K562 (cell line): ENCODE data around the gene ERMP1. TPM values are rescaled to one million over a fixed set of nuclear protein-coding genes. Genes with fewer than 3 reads are reported as not detected.
"Not testable (repeated sequence)": the region's sequence is repeated elsewhere in the genome, so short reads cannot be mapped to it uniquely, and the experiment has no call there.

Source experiments
- ATAC-seq: fragments of 200-7000 bp; cut with Tn5 transposase; 3 replicates; pipeline ENCODE4 v1.9.1; 2020; ENCODE audit warnings: moderate library complexity
- BruUV-seq: library from RNA; stranded (reverse); fragments of 400-500 nt; replicated peaks from 2 replicates; lab custom pipeline; 2021; lab: Mats Ljungman, UMichigan
- CTCF ChIA-PET: fragments of 300-600 bp; formaldehyde crosslinking; extraction: SDS; loops from one replicate; lab custom pipeline; 2021; ENCODE audit warnings: low intra/inter-chr PET ratio; lab: Yijun Ruan, JAX
- POLR2A ChIA-PET: fragments of 300-600, 350-650 bp; sonication (Branson Sonifier 250); formaldehyde crosslinking; extraction: SDS; loops from one replicate; lab custom pipeline; 2021; ENCODE audit warnings: antibody characterized with exemption, inconsistent platforms; lab: Yijun Ruan, JAX
- DNase-seq, 4 experiments: peaks; one replicate each; pipeline versions ENCODE4 v3.0.0 to v3.0.0-alpha.2; 2011 to 2018; ENCODE audit warnings: low spot score in 3 of 4, mixed read lengths in 3 of 4; ENCODE audit errors: extremely low read depth in 1 of 4
- FAIRE-seq: peaks from 2 replicates; lab custom pipeline; 2011; peaks lifted over from hg19 to GRCh38; lab: Jason Lieb, UNC
- H2AFZ ChIP-seq: 2 replicates; pipeline ENCODE4 v1.6.0; 2011; ENCODE audit warnings: low read depth, low read length, control low read depth, inconsistent platforms
- H3K27ac ChIP-seq: fragments of 200-600 bp; 3 replicates; pipeline ENCODE4 v1.8.0; 2011; ENCODE audit warnings: low read depth, mild to moderate bottlenecking, control low read depth, inconsistent platforms, low read length, moderate library complexity, mixed read lengths; ENCODE audit errors: extremely low read depth
- H3K27me3 ChIP-seq, 2 experiments: fragments of 300-600 bp in 1 of 2; 2 replicates in 1 of 2; 3 replicates in 1 of 2; pipeline versions ENCODE4 v1.6.0 to v1.8.0; 2011; ENCODE audit warnings: inconsistent platforms in 2 of 2, low read length in 2 of 2, mild to moderate bottlenecking in 1 of 2, mixed read lengths in 1 of 2, moderate library complexity in 1 of 2; ENCODE audit not compliant: control insufficient read depth in 2 of 2, insufficient read depth in 2 of 2
- H3K36me3 ChIP-seq: fragments of 300-600 bp; 3 replicates; pipeline ENCODE4 v1.8.0; 2011; ENCODE audit warnings: mild to moderate bottlenecking, low read length, inconsistent platforms; ENCODE audit not compliant: control insufficient read depth, insufficient read depth
- H3K4me1 ChIP-seq, 2 experiments: fragments of 200-600 bp in 1 of 2; replicated peaks in 1 of 2; 2 replicates in 1 of 2; 3 replicates in 1 of 2; pipeline versions ENCODE4 v1.5.1 to v1.8.0; 2011; ENCODE audit warnings: inconsistent platforms in 2 of 2, low read length in 2 of 2, mild to moderate bottlenecking in 1 of 2, mixed read lengths in 1 of 2, moderate library complexity in 1 of 2; ENCODE audit not compliant: control insufficient read depth in 2 of 2, insufficient read depth in 2 of 2
- H3K4me2 ChIP-seq: 2 replicates; pipeline ENCODE4 v1.6.1; 2011; ENCODE audit warnings: low read length, control low read depth, inconsistent platforms, mixed read lengths; ENCODE audit not compliant: insufficient read depth
- H3K4me3 ChIP-seq: fragments of 200-600 bp; sonication (generic), shearing (Covaris generic); 2 replicates; pipeline ENCODE4 v1.5.1; 2016; ENCODE audit warnings: control low read depth, inconsistent platforms
- H3K79me2 ChIP-seq: fragments of 200-600 bp; 3 replicates; pipeline ENCODE4 v1.8.0; 2011; ENCODE audit warnings: low read length, inconsistent platforms; ENCODE audit not compliant: control insufficient read depth, insufficient read depth
- H3K9ac ChIP-seq, 2 experiments: 2 replicates each; pipeline versions ENCODE4 v1.6.0 to v1.6.1; 2011; ENCODE audit warnings: low read depth in 2 of 2, low read length in 2 of 2, control low read depth in 1 of 2, inconsistent platforms in 1 of 2, mild to moderate bottlenecking in 1 of 2, mixed read lengths in 1 of 2; ENCODE audit not compliant: insufficient read depth in 1 of 2
- H3K9me1 ChIP-seq: one replicate; pipeline ENCODE4 v1.6.0; 2011; ENCODE audit warnings: inconsistent platforms, mild to moderate bottlenecking, low read length, moderate library complexity; ENCODE audit not compliant: control insufficient read depth, insufficient read depth
- H3K9me3 ChIP-seq: replicated peaks from 2 replicates; pipeline ENCODE4 v1.5.1; 2011; ENCODE audit warnings: low read depth, low read length, inconsistent platforms; ENCODE audit not compliant: control insufficient read depth, insufficient read depth
- H4K20me1 ChIP-seq: replicated peaks from 2 replicates; pipeline ENCODE4 v1.6.1; 2011; ENCODE audit warnings: low read length, inconsistent platforms, mixed read lengths; ENCODE audit not compliant: control insufficient read depth, insufficient read depth
- BCOR ChIP-seq: fragments of 450-650 bp; IDR thresholded peaks from 2 replicates; pipeline ENCODE4 v1.6.1; 2016
- CXXC5 ChIP-seq: fragments of 250-450 bp; sonication (Bioruptor Pico); IDR thresholded peaks from 2 replicates; pipeline ENCODE4 v1.8.0; 2022; ENCODE audit warnings: inconsistent platforms, mild to moderate bottlenecking, moderate library complexity
- DMBX1 ChIP-seq: fragments of 250-450 bp; sonication (Bioruptor Pico); IDR thresholded peaks from 2 replicates; pipeline ENCODE4 v1.8.0; 2022; ENCODE audit warnings: inconsistent platforms, mild to moderate bottlenecking, moderate library complexity, borderline replicate concordance
- MEF2D ChIP-seq: conservative IDR thresholded peaks from 2 replicates; pipeline ENCODE4 v1.6.1; 2016; ENCODE audit warnings: low read depth, missing genetic modification characterization, missing compliant biosample characterization
- PTTG1 ChIP-seq: fragments of 450-650 bp; IDR thresholded peaks from 2 replicates; pipeline ENCODE4 v1.6.1; 2016; ENCODE audit warnings: low read depth, mild to moderate bottlenecking, missing genetic modification characterization, missing compliant biosample characterization
- PYGO2 ChIP-seq: fragments of 450-650 bp; IDR thresholded peaks from 2 replicates; pipeline ENCODE4 v1.6.1; 2016; ENCODE audit warnings: mild to moderate bottlenecking, missing genetic modification characterization, moderate library complexity, missing compliant biosample characterization
- SMAD4 ChIP-seq: fragments of 250-450 bp; sonication (Bioruptor Pico); conservative IDR thresholded peaks from 2 replicates; pipeline ENCODE4 v1.8.0; 2021; ENCODE audit warnings: inconsistent platforms, mild to moderate bottlenecking, moderate library complexity
- TEAD4 ChIP-seq, 2 experiments: sonication (generic) in 1 of 2; formaldehyde crosslinking in 1 of 2; IDR thresholded peaks; 2 replicates each; pipeline versions ENCODE4 v1.6.1 to v1.8.0; 2012 to 2022; ENCODE audit warnings: borderline replicate concordance in 1 of 2, inconsistent platforms in 1 of 2, low read length in 1 of 2, mild to moderate bottlenecking in 1 of 2, missing genetic modification reagents in 1 of 2
- ZNF146 ChIP-seq: IDR thresholded peaks from one replicate; pipeline ENCODE4 v1.6.1; 2018; ENCODE audit warnings: missing compliant biosample characterization; ENCODE audit not compliant: unreplicated experiment
- WGBS: fragments of 100-300 bp; shearing (Covaris generic); methylation state at CpG from one replicate; pipeline ENCODE4 v1.1.6; 2016; ENCODE audit warnings: low coverage, mixed read lengths; ENCODE audit not compliant: insufficient coverage; ENCODE audit errors: missing lambda C conversion rate; 5-methylcytosine and 5-hydroxymethylcytosine counted together
- in situ Hi-C: fragments of 300-500 bp; cut with MboI; formaldehyde crosslinking; loops from 4 replicates; pipeline ENCODE4 v1.15.0; 2018; ENCODE audit warnings: inconsistent platforms, mixed read lengths
- intact Hi-C: fragments of 100-400 bp; cut with micrococcal nuclease; formaldehyde crosslinking; loops from 2 replicates; pipeline ENCODE4 v1.14.2; 2022
- polyA plus RNA-seq, 8 experiments: library from polyadenylated mRNA; depleted of rRNA in 4 of 8; stranded (reverse) in 5 of 8; unstranded in 3 of 8; fragments of >200 nt; fragmentation: Nextera tagmentation in 2 of 8; fragmentation: Illumina TruSeq in 1 of 8; extraction: Ambion mirVana in 2 of 8; extraction: Trizol in 1 of 8; gene quantifications; 2 replicates each; pipeline versions ENCODE4 v1.2.1 to v1.2.3, GENCODE V29; 2011 to 2014; ENCODE audit warnings: inconsistent platforms in 1 of 8, missing spikeins in 1 of 8
- total RNA-seq, 7 experiments: library from RNA; depleted of rRNA in 6 of 7; stranded (reverse); fragments of >200 nt in 6 of 7; fragmentation: Illumina TruSeq in 2 of 7; extraction: Trizol in 2 of 7; gene quantifications; 2 replicates each; pipeline versions ENCODE4 v1.2.1 to v1.2.3, GENCODE V29; 2011 to 2021; ENCODE audit warnings: low replicate concordance in 1 of 7
- TF ChIP-seq, protein P1 (sequence below): sonication (generic); formaldehyde crosslinking; IDR thresholded peaks from 2 replicates; pipeline ENCODE4 v1.8.0; 2022; ENCODE audit warnings: missing genetic modification reagents, mild to moderate bottlenecking, borderline replicate concordance
- TF ChIP-seq, protein P2 (sequence below): fragments of 450-650 bp; conservative IDR thresholded peaks from 2 replicates; pipeline ENCODE4 v1.6.1; 2016; ENCODE audit warnings: missing genetic modification characterization, low read depth, mild to moderate bottlenecking, missing compliant biosample characterization, moderate library complexity

Gene ERMP1
- total and polyA plus RNA-seq, 9 of the 15 experiments (the other 6 are each of a cell fraction or from before 2014, with no cell fraction given), result 2.5 to 26.3 (median 12.6) TPM

DNA sequence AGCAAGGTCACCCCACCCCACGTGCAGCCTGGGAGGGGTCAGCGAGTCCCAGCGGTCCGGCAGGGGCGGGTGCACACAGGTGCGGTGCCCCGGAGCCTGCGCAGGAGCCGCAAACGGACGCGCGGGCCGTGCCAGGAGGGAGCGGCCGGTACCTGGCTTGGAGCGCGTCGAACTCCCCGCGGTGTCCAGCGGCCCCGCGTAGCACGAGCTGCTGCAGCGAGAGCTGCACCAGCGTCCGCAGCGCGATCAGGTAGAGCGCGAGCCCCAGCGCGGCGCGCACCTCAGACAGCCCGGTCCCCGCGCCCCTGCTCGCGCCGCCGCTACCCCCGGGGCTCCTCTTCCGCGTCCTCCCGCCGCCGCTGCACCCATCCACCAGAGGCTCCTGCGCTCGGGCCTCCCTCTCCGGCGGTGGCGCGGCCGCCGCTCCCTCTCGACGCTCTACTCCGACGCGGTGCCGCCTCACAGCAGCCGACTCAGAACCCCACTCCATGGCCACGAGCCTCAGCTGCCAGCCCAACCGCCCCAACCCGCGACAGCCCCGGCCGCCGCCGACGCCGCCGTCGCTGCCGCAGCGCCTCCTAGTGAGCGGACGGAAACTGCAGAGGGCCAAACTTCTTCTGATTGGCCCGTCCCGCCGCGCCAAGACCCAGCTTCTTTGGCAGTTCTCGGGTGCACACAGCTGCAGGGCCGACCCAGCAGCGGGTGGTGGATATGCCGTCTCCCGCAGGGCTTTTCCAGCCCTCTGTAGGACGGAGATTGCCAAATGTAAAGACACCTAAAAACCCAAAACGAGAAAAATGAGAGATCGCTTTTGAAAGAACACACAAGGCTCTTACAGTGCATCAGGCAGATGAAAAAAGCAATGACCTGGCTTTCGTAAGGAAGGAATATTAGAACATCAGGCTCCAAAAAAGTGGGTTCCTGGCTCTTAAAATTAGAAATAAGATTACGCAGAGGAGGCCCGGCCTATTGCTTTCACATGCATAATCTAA, at the start of gene ERMP1 (continued):
- TF ChIP-seq, protein P1, sequence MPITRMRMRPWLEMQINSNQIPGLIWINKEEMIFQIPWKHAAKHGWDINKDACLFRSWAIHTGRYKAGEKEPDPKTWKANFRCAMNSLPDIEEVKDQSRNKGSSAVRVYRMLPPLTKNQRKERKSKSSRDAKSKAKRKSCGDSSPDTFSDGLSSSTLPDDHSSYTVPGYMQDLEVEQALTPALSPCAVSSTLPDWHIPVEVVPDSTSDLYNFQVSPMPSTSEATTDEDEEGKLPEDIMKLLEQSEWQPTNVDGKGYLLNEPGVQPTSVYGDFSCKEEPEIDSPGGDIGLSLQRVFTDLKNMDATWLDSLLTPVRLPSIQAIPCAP (CRISPR knock-in tag), result no peak
- TF ChIP-seq TEAD4 (IDR thresholded peaks at IDR 0.05; ENCODE audit: low read length) (no peak), TEAD4 (CRISPR knock-in tag; IDR thresholded peaks at IDR 0.05; ENCODE audit: borderline replicate concordance) (no peak)

DNA sequence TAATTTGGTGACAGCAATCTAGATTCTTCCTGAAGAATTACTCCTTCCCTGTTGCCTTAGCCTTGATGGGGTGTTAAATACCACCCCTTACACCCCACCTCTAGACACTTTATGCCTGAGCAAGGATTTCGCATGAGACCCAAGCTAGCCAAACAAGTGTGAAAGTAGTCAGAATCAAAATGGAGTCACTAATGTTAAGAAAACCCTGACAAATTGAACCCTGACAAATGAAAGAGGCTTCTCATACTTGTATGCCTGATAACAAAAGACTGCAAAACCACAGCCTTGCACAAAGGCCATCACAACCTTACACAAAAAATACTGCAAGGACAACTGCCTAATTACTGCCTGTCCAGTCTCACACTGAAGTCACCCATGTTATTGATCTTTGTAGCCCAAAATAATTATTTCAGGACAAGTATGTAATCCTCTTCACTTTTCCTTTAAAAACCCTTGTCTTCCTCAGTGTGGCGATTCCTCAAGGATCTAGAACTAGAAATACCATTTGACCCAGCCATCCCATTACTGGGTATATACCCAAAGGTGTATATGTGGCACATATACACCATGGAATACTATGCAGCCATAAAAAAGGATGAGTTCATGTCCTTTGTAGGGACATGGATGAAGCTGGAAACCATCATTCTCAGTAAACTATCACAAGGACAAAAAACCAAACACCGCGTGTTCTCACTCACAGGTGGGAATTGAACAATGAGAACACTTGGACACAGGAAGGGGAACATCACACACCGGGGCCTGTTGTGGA, 49.5 kb upstream of the ERMP1 start:
- in situ Hi-C loops, result loop anchor here (5.0 to 25.0 kb wide), 2 partner anchors 165 to 430 kb away; no protein-coding TSS in a partner anchor
- CTCF ChIA-PET, FAIRE-seq, H3K9me1 ChIP-seq, POLR2A ChIA-PET, H3K9me3 ChIP-seq, H3K27me3 ChIP-seq, H3K27ac ChIP-seq, H3K36me3 ChIP-seq, H3K4me3 ChIP-seq, H2AFZ ChIP-seq, H4K20me1 ChIP-seq, BruUV-seq, DNase-seq, ATAC-seq, H3K79me2 ChIP-seq, intact Hi-C loops, H3K4me2 ChIP-seq, H3K9ac ChIP-seq: not testable (repeated sequence)
- peaks cover 12 to 18% of the 10 kb centered on the region in 2 experiments; a peak in 4 of 5 replicates for H3K4me1 ChIP-seq
- WGBS, result 48% methylated on average over 2 of the region's 5 CpGs
- TF ChIP-seq DMBX1 (peak; percentile 84; the same call in 1 of the 2 replicates), PYGO2 (peak; percentile 77; the same call in 1 of the 2 replicates), BCOR (peak; percentile 54; the same call in 1 of the 2 replicates), SMAD4 (CRISPR knock-in tag) (0 out of 2 replicates have a peak, but pooled peaks have one; percentile 22), MEF2D (tag) (0 out of 2 replicates have a peak, but pooled peaks have one; percentile 36), PTTG1 (tag) (peak; percentile 34; the same call in 1 of the 2 replicates), CXXC5 (CRISPR knock-in tag) (peak; percentile 17; the same call in 1 of the 2 replicates), ZNF146 (CRISPR knock-in tag) (peak; percentile 68)
- TF ChIP-seq, protein P2, sequence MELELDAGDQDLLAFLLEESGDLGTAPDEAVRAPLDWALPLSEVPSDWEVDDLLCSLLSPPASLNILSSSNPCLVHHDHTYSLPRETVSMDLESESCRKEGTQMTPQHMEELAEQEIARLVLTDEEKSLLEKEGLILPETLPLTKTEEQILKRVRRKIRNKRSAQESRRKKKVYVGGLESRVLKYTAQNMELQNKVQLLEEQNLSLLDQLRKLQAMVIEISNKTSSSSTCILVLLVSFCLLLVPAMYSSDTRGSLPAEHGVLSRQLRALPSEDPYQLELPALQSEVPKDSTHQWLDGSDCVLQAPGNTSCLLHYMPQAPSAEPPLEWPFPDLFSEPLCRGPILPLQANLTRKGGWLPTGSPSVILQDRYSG (tag), result peak; percentile 52; the same call in 1 of the 2 replicates
